Stimulated activated CD4-positive, alpha-beta T cell treated with anti-CD3 and anti-CD28 coated beads, Interleukin-15, amount 100 ng/mL, for 1 hour (primary cell): ENCODE data around the gene ATP1B3.
"Not testable (repeated sequence)": the region's sequence is repeated elsewhere in the genome, so short reads cannot be mapped to it uniquely, and the experiment has no call there.

ENCODE experiments used
- DNase-seq, 2 donors: peaks; one replicate each; pipeline ENCODE4 v3.0.0-alpha.2; 2020; ENCODE audit warnings: low read depth in 1 of 2, low spot score in 1 of 2

Gene ATP1B3

GRCh38 chr3:141901914-141902313 lies 25.5 kb downstream of the ATP1B3 start:
- DNase-seq = no peak

- no peak for DNase-seq
Measured at GRCh38 chr3:141904203-141904602, 27.8 kb downstream of the ATP1B3 start.

- no peak for DNase-seq
Measured at GRCh38 chr3:141905129-141905528, 28.7 kb downstream of the ATP1B3 start.

GRCh38 chr3:141909408-141909807 lies 33.0 kb downstream of the ATP1B3 start:
- DNase-seq = no peak

- not testable (repeated sequence) for DNase-seq
Measured at GRCh38 chr3:141909986-141910385, 33.5 kb downstream of the ATP1B3 start.

- no peak for DNase-seq
Measured at GRCh38 chr3:141913150-141913811, 36.8 kb downstream of the ATP1B3 start.

- DNase-seq = no peak
Measured at GRCh38 chr3:141914311-141914710, 37.9 kb downstream of the ATP1B3 start.

- DNase-seq = no peak
Measured at GRCh38 chr3:141915016-141915415, 38.6 kb downstream of the ATP1B3 start.

GRCh38 chr3:141915766-141916165 lies 39.3 kb downstream of the ATP1B3 start:
- no peak for DNase-seq

GRCh38 chr3:141920701-141921100 lies 44.3 kb downstream of the ATP1B3 start:
- no peak for DNase-seq

- no peak for DNase-seq
Measured at GRCh38 chr3:141921316-141921715, 44.9 kb downstream of the ATP1B3 start.

- DNase-seq = not testable (repeated sequence)
Measured at GRCh38 chr3:141925677-141926076, 49.2 kb downstream of the ATP1B3 start.

- DNase-seq = no peak
Measured at GRCh38 chr3:141926929-141927328, 50.5 kb downstream of the ATP1B3 start.

- no peak for DNase-seq
Measured at GRCh38 chr3:141928631-141929270, 52.3 kb downstream of the ATP1B3 start.

GRCh38 chr3:141929341-141929995 lies 53.0 kb downstream of the ATP1B3 start:
- no peak for DNase-seq

GRCh38 chr3:141930801-141931200 lies 54.4 kb downstream of the ATP1B3 start:
- no peak for DNase-seq

- DNase-seq = no peak
Measured at GRCh38 chr3:141933421-141934300, 57.2 kb downstream of the ATP1B3 start.

- DNase-seq = no peak
Measured at GRCh38 chr3:141934354-141934753, 57.9 kb downstream of the ATP1B3 start.

GRCh38 chr3:141938011-141938500 lies 61.6 kb downstream of the ATP1B3 start:
- no peak for DNase-seq

GRCh38 chr3:141939759-141940158 lies 63.3 kb downstream of the ATP1B3 start:
- no peak for DNase-seq

- DNase-seq = no peak
Measured at GRCh38 chr3:141940194-141940776, 63.8 kb downstream of the ATP1B3 start.
